ENCODE measurements around the gene PTPN23. TPM values are rescaled to one million over a fixed set of nuclear protein-coding genes. Genes with fewer than 3 reads are reported as not detected.

PTPN23 gene
- polyA plus RNA-seq, 3 donors: 1.2 to 13.7 (median 1.3) TPM

GRCh38 chr3:47441796-47442551 is 61.2 kb downstream of the PTPN23 start:
- Histone ChIP-seq H3K79me2 (ENCODE audit: insufficient read depth, low read length) (peaks cover 29% of the 10 kb centered on the region), H3K9me3 (replicated peaks in 1 of 2; ENCODE audit: control insufficient read depth in 1 of 2, insufficient read depth in 1 of 2, low read length in 2 of 2) (no peaks in the 10 kb centered on the region), H2AFZ (ENCODE audit: insufficient read depth, low read depth, low read length, poor library complexity, severe bottlenecking) (no peak overlapping the region), H4K20me1 (ENCODE audit: insufficient read depth, low read length) (peaks cover 44% of the 10 kb centered on the region), H3K9ac (ENCODE audit: insufficient read depth, low read length, poor library complexity, severe bottlenecking) (no peak overlapping the region), H3K27ac (ENCODE audit: low read depth in 1 of 2, low read length in 2 of 2) (no peak overlapping the region), H3K27me3 (ENCODE audit: control insufficient read depth in 2 of 2, insufficient read depth in 2 of 2, low read length in 2 of 2) (no peaks in the 10 kb centered on the region), H3K36me3 (replicated peaks in 1 of 2; ENCODE audit: control insufficient read depth in 1 of 2, insufficient read depth in 2 of 2, low read length in 2 of 2) (peaks cover 27 to 53% of the 10 kb centered on the region in 2 donors), H3K4me3 (replicated peaks in 1 of 3; ENCODE audit: low read depth in 2 of 3, low read length in 3 of 3) (no peak overlapping the region), H3K4me1 (ENCODE audit: control insufficient read depth in 1 of 2, insufficient read depth in 2 of 2, low read length in 2 of 2) (peaks cover 9 to 10% of the 10 kb centered on the region in 2 donors), H3K4me2 (replicated peaks; ENCODE audit: extremely low read depth, low read length, poor library complexity, severe bottlenecking) (no peak overlapping the region)
- H3K36me3 Mint-ChIP-seq: peaks cover 33 to 47% of the 10 kb centered on the region in 2 donors
- no peak for TF ChIP-seq CTCF (IDR thresholded peaks at IDR 0.05)
- peak overlapping the region in 2 of 7 donors; percentile 18 to 50 for H3K27ac Mint-ChIP-seq
- H3K4me1 Mint-ChIP-seq: peaks cover 14% of the 10 kb centered on the region
- H3K9me3 Mint-ChIP-seq: peaks cover 0 to 2% (median 0%) of the 10 kb centered on the region in 7 donors
- 100% methylated on average over 2 of the region's 4 CpGs for WGBS (ENCODE audit: insufficient coverage)
- intact Hi-C loops (cut with micrococcal nuclease): no loop called here
- DNase-seq: no peak
- no peak overlapping the region for H3K4me3 Mint-ChIP-seq
- H3K27me3 Mint-ChIP-seq (ENCODE audit: low read depth in 3 of 3): no peaks in the 10 kb centered on the region

DNA sequence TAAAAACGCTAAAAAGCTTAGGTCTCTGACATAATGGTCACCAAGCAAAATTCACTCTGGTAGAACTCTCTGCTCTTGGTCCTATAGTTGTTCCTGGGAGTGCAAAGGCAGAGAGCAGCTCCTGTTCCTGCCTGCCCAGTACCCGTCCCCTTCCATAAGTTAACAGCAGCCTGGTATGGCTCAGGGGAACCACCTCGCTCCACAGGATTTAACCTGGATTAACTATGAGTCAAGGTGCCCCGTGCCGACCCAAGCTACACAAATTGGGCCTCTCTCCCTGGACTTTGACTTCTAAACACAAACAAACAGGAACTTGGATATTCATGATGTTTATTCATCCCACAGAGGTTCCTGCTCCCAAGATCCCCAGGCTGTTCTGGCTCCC is 62.8 kb downstream of the PTPN23 start:
- Mint-ChIP-seq H3K4me1 (peaks cover 14% of the 10 kb centered on the region), H3K9me3 (peaks cover 0 to 4% (median 2%) of the 10 kb centered on the region in 7 donors), H3K4me3 (no peak overlapping the region), H3K36me3 (peaks cover 32 to 38% of the 10 kb centered on the region in 2 donors), H3K27me3 (ENCODE audit: low read depth in 3 of 3) (peaks cover 0 to 2% (median 0%) of the 10 kb centered on the region in 3 donors), H3K27ac (peak overlapping the region in 2 of 7 donors; percentile 4 to 31)
- Histone ChIP-seq H3K9ac (ENCODE audit: insufficient read depth, low read length, poor library complexity, severe bottlenecking) (no peak overlapping the region), H3K4me1 (ENCODE audit: control insufficient read depth in 1 of 2, insufficient read depth in 2 of 2, low read length in 2 of 2) (peaks cover 9 to 10% of the 10 kb centered on the region in 2 donors), H3K79me2 (ENCODE audit: insufficient read depth, low read length) (peaks cover 45% of the 10 kb centered on the region), H4K20me1 (ENCODE audit: insufficient read depth, low read length) (peaks cover 50% of the 10 kb centered on the region), H3K4me2 (replicated peaks; ENCODE audit: extremely low read depth, low read length, poor library complexity, severe bottlenecking) (no peak overlapping the region), H3K27me3 (ENCODE audit: control insufficient read depth in 2 of 2, insufficient read depth in 2 of 2, low read length in 2 of 2) (no peaks in the 10 kb centered on the region), H3K4me3 (replicated peaks in 1 of 3; ENCODE audit: low read depth in 2 of 3, low read length in 3 of 3) (no peak overlapping the region), H2AFZ (ENCODE audit: insufficient read depth, low read depth, low read length, poor library complexity, severe bottlenecking) (no peak overlapping the region), H3K27ac (ENCODE audit: low read depth in 1 of 2, low read length in 2 of 2) (peak overlapping the region in 1 of 2 donors; percentile 41), H3K36me3 (replicated peaks in 1 of 2; ENCODE audit: control insufficient read depth in 1 of 2, insufficient read depth in 2 of 2, low read length in 2 of 2) (peaks cover 17 to 44% of the 10 kb centered on the region in 2 donors), H3K9me3 (replicated peaks in 1 of 2; ENCODE audit: control insufficient read depth in 1 of 2, insufficient read depth in 1 of 2, low read length in 2 of 2) (no peaks in the 10 kb centered on the region)
- no peak for DNase-seq
- TF ChIP-seq CTCF (IDR thresholded peaks at IDR 0.05): no peak
- intact Hi-C loops (cut with micrococcal nuclease): no loop called here
- 85% methylated on average over 5 of the region's 5 CpGs for WGBS (ENCODE audit: insufficient coverage)
